HG03095 (cell line): ENCODE results near the gene TCFL5.
"Not testable (repeated sequence)": the region's sequence is repeated elsewhere in the genome, so short reads cannot be mapped to it uniquely, and the experiment has no call there.

Experiments used
- ATAC-seq: cut with Tn5 transposase; IDR thresholded peaks from one replicate; pipeline ENCODE4 v1.9.1; 2021; ENCODE audit warnings: moderate library complexity; ENCODE audit not compliant: unreplicated experiment

Gene TCFL5

GRCh38 chr20:62880935-62881661, 19.5 kb upstream of the TCFL5 start:
- ATAC-seq = no peak

DNA sequence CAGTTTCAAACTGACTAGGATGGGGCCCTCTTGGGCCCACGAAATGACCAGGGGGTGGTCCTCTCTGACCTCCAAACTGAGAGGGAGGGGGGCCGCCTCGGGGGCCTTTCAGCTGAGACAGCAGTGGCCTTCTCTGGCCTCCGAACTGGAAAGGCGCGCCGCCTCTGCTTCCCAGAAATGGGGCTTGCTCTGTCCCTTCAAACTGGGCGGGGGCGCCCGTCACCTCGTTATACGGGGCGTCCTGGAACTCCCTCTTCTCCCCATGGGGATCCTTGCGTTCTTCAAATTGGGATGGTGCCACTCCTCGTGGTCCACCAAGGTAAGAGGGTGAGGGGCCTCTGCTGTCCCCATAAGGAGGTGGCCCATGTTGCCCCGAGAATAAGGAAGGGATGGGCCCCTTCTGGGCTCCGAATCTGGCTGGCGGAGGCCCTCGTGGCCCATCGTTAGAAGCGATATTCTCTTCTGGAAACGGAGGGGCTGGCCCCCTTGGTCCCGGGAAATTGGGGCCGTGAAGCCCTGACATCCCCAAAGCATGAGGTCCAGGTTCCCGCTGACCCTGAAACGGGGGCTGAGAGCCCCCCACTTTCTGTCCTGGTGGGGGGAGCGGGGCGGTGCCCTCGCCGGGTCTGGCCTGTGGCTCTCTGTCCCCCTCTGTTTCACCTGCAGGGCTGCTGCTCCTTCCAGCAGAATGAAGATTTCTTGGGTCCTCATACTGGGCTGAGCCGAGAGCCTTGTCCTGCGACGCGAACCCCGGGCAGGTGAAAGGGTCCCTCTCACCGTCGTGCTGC, 18.7 kb upstream of the TCFL5 start:
- ATAC-seq = no peak

GRCh38 chr20:62879275-62880146, 17.9 kb upstream of the TCFL5 start:
- no peak for ATAC-seq

GRCh38 chr20:62878244-62879038, 16.8 kb upstream of the TCFL5 start:
- no peak for ATAC-seq

DNA sequence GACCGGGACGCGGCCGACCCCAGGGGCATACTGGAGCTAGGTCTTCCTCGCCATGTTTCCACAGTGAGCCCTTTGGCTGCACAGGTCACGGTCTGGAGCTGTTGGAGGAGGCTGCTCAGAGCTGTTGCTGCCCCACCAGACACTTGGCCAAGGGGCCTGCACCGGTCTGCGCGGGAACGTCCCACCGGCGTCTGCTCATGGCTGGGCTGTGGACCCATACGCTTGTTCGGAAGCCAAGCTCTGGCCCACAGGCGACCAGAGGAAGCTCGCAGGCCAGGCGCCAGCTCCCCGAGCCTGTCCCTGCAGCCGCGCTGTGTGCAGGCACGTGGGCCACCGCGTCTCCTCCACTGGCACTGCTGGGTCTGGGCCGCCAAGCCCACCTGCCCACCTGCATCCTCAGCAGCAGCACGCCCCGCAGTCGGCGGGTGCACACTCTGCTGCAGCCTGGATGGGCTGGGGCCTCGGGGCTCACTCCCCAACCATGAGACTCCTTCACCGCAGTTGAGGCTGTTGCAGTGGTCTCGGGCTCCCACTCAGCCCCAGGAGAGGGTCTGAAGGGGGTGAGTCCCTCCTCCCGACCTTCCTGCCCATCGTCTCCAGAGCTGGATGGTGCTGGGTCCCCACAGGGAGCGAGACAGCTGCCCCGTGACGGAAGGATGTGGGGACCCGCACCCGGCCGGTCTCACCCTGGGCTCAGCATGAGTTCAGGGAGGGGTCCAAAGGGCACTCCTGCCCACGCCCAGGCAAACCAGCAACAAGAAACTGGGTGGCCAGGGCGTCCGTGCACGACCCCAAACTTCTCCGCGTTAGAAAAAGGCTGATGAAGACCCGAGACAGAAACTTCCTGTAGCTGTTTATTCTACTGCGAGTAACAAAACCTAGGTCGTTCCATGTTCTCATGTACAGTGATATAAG, 15.5 kb upstream of the TCFL5 start:
- ATAC-seq = no peak

DNA sequence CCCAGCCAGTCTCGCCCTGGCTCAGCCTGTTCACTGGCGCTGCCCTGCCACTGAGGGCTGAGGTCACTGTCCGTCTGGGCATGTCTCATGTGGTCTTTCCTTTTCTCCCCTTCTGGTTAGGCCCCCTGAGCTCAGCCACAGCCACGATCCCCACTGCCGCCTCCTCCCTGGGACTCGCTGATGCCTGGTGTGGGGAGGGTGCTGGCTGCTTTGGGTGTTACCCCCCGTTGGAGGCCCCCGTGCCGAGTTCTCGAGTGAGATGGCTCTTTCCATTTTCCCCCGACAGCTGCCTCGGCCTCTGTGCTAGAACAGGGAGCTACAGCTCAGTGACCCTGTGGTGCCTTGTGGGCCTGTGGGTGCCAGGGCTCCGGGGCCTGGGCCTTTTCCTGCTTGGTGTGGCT, 14.9 kb upstream of the TCFL5 start:
- no peak for ATAC-seq

GRCh38 chr20:62875419-62876361, 14.1 kb upstream of the TCFL5 start:
- no peak for ATAC-seq

DNA sequence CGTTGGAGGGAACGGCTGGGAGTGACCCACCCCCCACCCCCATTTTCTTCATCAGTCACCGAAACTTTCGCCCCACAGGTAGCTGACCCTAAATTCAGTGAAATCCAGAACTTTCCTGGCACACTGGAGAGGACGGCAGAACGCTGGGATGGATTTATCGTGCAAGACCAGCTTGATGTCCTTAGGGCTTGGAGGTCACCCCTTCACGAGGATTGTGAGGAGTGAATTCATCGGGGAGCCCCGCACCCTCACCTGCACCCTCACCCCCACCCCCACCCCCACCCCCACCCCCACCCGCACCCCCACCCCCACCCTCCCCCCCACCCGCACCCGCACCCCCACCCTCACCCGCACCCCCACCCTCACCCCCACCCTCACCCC, 13.3 kb upstream of the TCFL5 start:
- no peak for ATAC-seq

- ATAC-seq = not testable (repeated sequence)
Measured at GRCh38 chr20:62873681-62874031, 12.0 kb upstream of the TCFL5 start.

GRCh38 chr20:62873280-62873679, 11.7 kb upstream of the TCFL5 start:
- ATAC-seq = no peak

GRCh38 chr20:62872862-62873261, 11.2 kb upstream of the TCFL5 start:
- no peak for ATAC-seq

DNA sequence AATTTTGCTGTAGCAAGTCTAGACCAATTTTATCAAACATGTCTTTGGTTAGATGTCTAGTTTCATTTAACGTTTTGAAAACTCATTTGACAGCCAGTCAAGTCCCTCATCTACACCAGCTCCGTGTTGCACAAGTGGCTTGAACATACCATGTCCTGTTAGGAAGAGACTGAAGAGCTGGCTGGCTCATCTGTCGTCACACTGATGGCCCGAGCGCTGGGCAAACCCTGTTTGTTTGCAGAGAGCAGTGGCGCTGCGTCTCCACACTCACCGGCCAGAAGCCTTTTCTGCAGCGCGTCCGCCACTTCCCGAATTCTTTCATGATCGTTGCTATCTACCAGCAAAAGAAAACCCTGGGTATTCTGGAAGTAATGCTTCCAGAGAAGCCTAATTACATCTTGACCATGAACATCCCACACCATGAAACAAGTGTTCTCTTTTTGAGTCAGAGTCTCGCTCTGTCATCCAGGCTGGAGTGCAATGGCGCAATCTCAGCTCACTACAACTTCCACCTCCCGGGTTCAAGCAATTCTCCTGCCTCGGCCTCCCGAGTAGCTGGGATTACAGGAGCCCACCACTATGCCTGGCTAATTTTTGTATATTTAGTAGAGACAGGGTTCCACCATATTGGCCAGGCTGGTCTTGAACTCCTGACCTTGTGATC, 10.7 kb upstream of the TCFL5 start:
- no peak for ATAC-seq

DNA sequence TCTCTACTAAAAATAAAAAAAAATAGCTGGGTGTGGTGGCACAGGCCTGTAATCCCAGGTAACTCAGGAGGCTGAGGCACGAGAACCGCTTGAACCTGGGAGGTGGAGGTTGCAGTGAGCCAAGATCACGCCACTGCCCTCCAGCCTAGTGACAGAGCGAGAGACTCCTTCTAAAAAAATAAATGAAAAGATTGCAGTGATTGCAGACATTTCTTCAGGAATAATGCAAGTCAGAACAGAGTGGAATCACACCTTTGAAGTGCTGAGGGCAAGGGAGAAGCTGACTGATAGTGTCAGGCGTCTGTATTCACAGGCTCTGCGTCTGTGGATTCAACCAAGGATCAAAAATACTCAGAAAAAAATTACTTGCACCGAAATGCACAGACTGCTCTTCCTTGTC, 2.6 kb upstream of the TCFL5 start:
- ATAC-seq = no peak

DNA sequence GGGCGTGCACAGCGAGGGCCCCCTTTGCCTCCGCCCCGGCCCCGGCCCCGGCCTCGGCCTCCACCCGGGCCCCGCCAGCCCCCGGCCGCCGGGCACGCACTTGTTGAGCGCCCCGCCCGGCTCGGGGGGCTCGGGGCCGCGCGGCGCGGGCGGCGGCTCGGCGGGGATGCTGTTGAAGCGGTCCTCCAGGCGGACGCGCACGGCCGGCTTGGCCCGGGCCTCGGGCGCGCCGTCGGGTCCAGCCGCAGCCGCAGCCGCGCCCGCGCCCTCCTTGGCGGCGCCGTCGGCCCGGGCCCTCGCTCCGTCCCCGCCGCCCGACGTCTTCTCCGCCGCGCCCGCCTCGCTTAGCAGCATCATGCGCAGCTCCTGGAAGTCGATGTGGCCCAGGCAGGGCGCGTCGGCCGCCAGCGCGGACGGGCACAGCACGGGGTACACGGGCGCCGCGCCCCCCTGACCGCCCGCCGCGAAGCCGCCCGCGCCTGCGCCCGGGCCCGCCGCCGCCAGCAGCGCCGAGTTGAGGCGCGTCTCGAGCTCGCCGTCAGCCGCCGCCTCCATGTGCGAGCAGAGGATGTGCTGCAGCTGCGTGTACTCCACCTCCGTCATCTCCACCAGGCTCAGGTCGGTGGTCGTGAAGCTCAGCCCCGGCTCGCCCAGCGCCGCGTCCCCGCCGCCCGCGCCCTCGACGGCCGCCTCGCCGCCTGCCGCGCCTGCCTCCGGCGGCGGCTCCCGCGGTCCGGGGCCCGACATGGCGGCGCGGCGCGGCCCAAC, 514 bp downstream of the TCFL5 start:
- no peak for ATAC-seq

DNA sequence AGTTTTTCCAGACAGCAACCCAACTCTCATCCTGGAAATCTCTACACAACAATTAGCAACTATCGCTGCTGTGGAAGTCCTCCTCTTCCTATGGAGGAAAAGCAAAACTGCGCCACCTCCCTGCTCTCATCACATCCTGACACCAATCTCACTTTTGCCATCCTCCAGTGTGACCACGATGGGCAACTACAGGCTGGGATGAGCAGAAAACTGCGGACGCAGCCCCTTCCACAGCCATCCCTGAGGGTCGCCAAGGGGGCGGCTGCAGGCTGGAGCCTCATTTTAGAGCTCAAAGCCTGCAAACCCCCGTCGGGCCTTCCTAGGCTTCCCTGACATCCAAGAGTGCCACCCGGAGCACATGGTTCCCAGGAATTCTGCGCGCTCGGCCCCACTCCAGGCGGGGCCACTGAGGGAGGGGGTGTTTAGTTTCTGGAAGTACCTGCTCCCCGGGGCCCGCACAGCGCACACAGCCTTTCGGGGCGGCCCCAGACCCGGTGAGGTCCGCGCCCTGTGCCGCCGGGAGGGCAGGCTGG, 1.2 kb downstream of the TCFL5 start:
- ATAC-seq = no peak

DNA sequence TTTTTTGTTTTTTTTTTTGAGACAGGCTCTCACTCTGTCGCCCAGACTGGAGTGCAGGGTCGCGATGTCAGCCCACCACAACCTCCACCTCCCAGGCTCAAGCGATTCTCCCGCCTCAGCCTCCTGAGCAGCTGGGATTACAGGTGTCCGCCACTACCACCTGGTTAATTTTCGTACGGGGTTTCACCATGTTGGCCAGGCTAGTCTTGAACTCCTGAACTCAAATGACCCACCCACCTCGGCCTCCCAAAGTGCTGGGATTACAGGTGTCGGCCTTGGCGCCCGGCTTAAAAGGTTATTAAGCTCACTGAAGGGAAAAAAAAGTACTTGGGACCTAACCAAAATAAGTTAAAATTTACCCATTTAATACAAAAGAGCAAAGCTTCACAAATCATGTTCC, 1.9 kb downstream of the TCFL5 start:
- ATAC-seq = no peak
